Tibial artery (tissue), 4 donors: Measurements from ENCODE around the gene BMPR1B.

ENCODE experiments used
- DNase-seq, 2 donors: peaks; one replicate each; pipeline ENCODE4 v3.0.0-alpha.2; 2019
- H3K27ac ChIP-seq, 2 donors: fragments of 200-600 bp; sonication (generic) in 1 of 2; 1 replicate in 1 of 2; 2 replicates in 1 of 2; pipeline ENCODE4 v1.5.1; 2018 to 2019; ENCODE audit warnings: mild to moderate bottlenecking in 1 of 2
- H3K27me3 ChIP-seq, 2 donors: fragments of 200-600 bp; sonication (generic) in 1 of 2; one replicate each; pipeline versions ENCODE4 v1.5.1 to v1.6.0; 2016 to 2019
- H3K36me3 ChIP-seq, 3 donors: fragments of 200-600 bp; sonication (generic) in 2 of 3; one replicate each; pipeline ENCODE4 v1.5.1; 2016 to 2019; ENCODE audit warnings: mild to moderate bottlenecking in 2 of 3
- H3K4me1 ChIP-seq, 4 donors: fragments of 200-600 bp; sonication (generic) in 2 of 4; 1 replicate in 3 of 4; 2 replicates in 1 of 4; pipeline ENCODE4 v1.5.1; 2016 to 2019
- H3K4me3 ChIP-seq, 2 donors: fragments of 200-600 bp; sonication (generic) in 1 of 2; 1 replicate in 1 of 2; 2 replicates in 1 of 2; pipeline ENCODE4 v1.5.1; 2018 to 2019; ENCODE audit warnings: mild to moderate bottlenecking in 2 of 2
- H3K9me3 ChIP-seq, 3 donors: fragments of 200-600 bp; sonication (generic) in 1 of 3; one replicate each; pipeline ENCODE4 v1.5.1; 2016 to 2019
- CTCF ChIP-seq, 2 experiments: fragments of 200-600 bp in 1 of 2; fragments of 450-650 bp in 1 of 2; IDR thresholded peaks; one replicate each; pipeline ENCODE4 v1.5.1; 2017 to 2019; ENCODE audit warnings: antibody characterized with exemption in 2 of 2, mild to moderate bottlenecking in 1 of 2, moderate library complexity in 1 of 2
- intact Hi-C: fragments of 100-400 bp; cut with DNase I; formaldehyde crosslinking; loops from one replicate; pipeline ENCODE4 v1.15.0; 2023; ENCODE audit warnings: low total_unique reads

Gene BMPR1B

GRCh38 chr4:95091272-95091671, 333.5 kb downstream of the BMPR1B start:
- no peaks in the 10 kb centered on the region for H3K27me3 ChIP-seq
- H3K4me3 ChIP-seq, result no peak overlapping the region
- no peak overlapping the region for H3K27ac ChIP-seq
- H3K4me1 ChIP-seq, result no peaks in the 10 kb centered on the region
- intact Hi-C loops, result no loop called here
- no peak for TF ChIP-seq CTCF (IDR thresholded peaks at IDR 0.05)
- H3K36me3 ChIP-seq, result no peaks in the 10 kb centered on the region
- no peaks in the 10 kb centered on the region for H3K9me3 ChIP-seq
- DNase-seq, result no peak

- H3K36me3 ChIP-seq, result no peaks in the 10 kb centered on the region
- TF ChIP-seq CTCF (IDR thresholded peaks at IDR 0.05), result no peak
- no peak overlapping the region for H3K4me3 ChIP-seq
- H3K27ac ChIP-seq, result no peak overlapping the region
- no peaks in the 10 kb centered on the region for H3K27me3 ChIP-seq
- no peaks in the 10 kb centered on the region for H3K9me3 ChIP-seq
- no peak for DNase-seq
- H3K4me1 ChIP-seq, result no peaks in the 10 kb centered on the region
- intact Hi-C loops, result no loop called here
Measured at GRCh38 chr4:95092766-95093165, 335.0 kb downstream of the BMPR1B start.

GRCh38 chr4:95093460-95093859, 335.7 kb downstream of the BMPR1B start:
- no peak for DNase-seq
- TF ChIP-seq CTCF (IDR thresholded peaks at IDR 0.05), result no peak
- no peaks in the 10 kb centered on the region for H3K27me3 ChIP-seq
- no peak overlapping the region for H3K4me3 ChIP-seq
- intact Hi-C loops, result no loop called here
- H3K27ac ChIP-seq, result no peak overlapping the region
- H3K36me3 ChIP-seq, result no peaks in the 10 kb centered on the region
- H3K9me3 ChIP-seq, result no peaks in the 10 kb centered on the region
- H3K4me1 ChIP-seq, result no peaks in the 10 kb centered on the region

GRCh38 chr4:95093936-95094929, 336.5 kb downstream of the BMPR1B start:
- Histone ChIP-seq H3K9me3 (no peaks in the 10 kb centered on the region), H3K27ac (no peak overlapping the region), H3K4me1 (no peaks in the 10 kb centered on the region), H3K36me3 (no peaks in the 10 kb centered on the region), H3K4me3 (no peak overlapping the region), H3K27me3 (no peaks in the 10 kb centered on the region)
- no peak for TF ChIP-seq CTCF (IDR thresholded peaks at IDR 0.05)
- DNase-seq, result no peak
- intact Hi-C loops, result no loop called here

GRCh38 chr4:95095348-95095974, 337.7 kb downstream of the BMPR1B start:
- no peaks in the 10 kb centered on the region for H3K9me3 ChIP-seq
- intact Hi-C loops, result no loop called here
- DNase-seq, result no peak

More at GRCh38 chr4:95095348-95095974, 337.7 kb downstream of the BMPR1B start:
- H3K4me3 ChIP-seq, result no peak overlapping the region
- no peaks in the 10 kb centered on the region for H3K36me3 ChIP-seq
- no peaks in the 10 kb centered on the region for H3K4me1 ChIP-seq
- TF ChIP-seq CTCF (IDR thresholded peaks at IDR 0.05), result peak; percentile 45 to 62
- no peak overlapping the region for H3K27ac ChIP-seq
- H3K27me3 ChIP-seq, result no peaks in the 10 kb centered on the region
